ENCODE measurements around the gene POR. TPM values are rescaled to one million over a fixed set of nuclear protein-coding genes. Genes with fewer than 3 reads are reported as not detected.

The POR gene
- total and polyA plus RNA-seq, 2 of the 13 experiments (the other 11 are each of a cell fraction or from before 2014, with no cell fraction given) = 145 to 266 TPM

- TF ChIP-seq, protein P1, sequence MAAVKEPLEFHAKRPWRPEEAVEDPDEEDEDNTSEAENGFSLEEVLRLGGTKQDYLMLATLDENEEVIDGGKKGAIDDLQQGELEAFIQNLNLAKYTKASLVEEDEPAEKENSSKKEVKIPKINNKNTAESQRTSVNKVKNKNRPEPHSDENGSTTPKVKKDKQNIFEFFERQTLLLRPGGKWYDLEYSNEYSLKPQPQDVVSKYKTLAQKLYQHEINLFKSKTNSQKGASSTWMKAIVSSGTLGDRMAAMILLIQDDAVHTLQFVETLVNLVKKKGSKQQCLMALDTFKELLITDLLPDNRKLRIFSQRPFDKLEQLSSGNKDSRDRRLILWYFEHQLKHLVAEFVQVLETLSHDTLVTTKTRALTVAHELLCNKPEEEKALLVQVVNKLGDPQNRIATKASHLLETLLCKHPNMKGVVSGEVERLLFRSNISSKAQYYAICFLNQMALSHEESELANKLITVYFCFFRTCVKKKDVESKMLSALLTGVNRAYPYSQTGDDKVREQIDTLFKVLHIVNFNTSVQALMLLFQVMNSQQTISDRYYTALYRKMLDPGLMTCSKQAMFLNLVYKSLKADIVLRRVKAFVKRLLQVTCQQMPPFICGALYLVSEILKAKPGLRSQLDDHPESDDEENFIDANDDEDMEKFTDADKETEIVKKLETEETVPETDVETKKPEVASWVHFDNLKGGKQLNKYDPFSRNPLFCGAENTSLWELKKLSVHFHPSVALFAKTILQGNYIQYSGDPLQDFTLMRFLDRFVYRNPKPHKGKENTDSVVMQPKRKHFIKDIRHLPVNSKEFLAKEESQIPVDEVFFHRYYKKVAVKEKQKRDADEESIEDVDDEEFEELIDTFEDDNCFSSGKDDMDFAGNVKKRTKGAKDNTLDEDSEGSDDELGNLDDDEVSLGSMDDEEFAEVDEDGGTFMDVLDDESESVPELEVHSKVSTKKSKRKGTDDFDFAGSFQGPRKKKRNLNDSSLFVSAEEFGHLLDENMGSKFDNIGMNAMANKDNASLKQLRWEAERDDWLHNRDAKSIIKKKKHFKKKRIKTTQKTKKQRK (IDR thresholded peaks at IDR 0.05; ENCODE audit: low read length) = no peak
- TF ChIP-seq ZNF326 (CRISPR knock-in tag; IDR thresholded peaks at IDR 0.05; ENCODE audit: borderline replicate concordance) (no peak), ZNF160 (CRISPR knock-in tag; IDR thresholded peaks at IDR 0.05) (no peak), ZUFSP (CRISPR knock-in tag; IDR thresholded peaks at IDR 0.05; ENCODE audit: borderline replicate concordance) (no peak), NFYC (CRISPR knock-in tag; IDR thresholded peaks at IDR 0.05) (peak; percentile 13; the same call in 1 of the 2 replicates), HNF1B (CRISPR knock-in tag; IDR thresholded peaks at IDR 0.05) (no peak), CREB1 (IDR thresholded peaks at IDR 0.05) (no peak), CREB1 (CRISPR knock-in tag; IDR thresholded peaks at IDR 0.05) (peak; percentile 63), PRDM4 (CRISPR knock-in tag; IDR thresholded peaks at IDR 0.05; ENCODE audit: borderline replicate concordance) (no peak), ZFAT (CRISPR knock-in tag; conservative IDR thresholded peaks at IDR 0.05) (no peak)
- TF ChIP-seq, protein P2, sequence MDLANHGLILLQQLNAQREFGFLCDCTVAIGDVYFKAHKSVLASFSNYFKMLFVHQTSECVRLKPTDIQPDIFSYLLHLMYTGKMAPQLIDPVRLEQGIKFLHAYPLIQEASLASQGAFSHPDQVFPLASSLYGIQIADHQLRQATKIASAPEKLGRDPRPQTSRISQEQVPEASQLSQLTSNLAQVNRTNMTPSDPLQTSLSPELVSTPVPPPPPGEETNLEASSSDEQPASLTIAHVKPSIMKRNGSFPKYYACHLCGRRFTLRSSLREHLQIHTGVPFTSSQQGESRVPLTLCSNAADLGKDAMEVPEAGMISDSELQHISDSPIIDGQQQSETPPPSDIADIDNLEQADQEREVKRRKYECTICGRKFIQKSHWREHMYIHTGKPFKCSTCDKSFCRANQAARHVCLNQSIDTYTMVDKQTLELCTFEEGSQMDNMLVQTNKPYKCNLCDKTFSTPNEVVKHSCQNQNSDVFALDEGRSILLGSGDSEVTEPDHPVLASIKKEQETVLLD (CRISPR knock-in tag; IDR thresholded peaks at IDR 0.05; ENCODE audit: low read depth) = no peak
- TF ChIP-seq, protein P3, sequence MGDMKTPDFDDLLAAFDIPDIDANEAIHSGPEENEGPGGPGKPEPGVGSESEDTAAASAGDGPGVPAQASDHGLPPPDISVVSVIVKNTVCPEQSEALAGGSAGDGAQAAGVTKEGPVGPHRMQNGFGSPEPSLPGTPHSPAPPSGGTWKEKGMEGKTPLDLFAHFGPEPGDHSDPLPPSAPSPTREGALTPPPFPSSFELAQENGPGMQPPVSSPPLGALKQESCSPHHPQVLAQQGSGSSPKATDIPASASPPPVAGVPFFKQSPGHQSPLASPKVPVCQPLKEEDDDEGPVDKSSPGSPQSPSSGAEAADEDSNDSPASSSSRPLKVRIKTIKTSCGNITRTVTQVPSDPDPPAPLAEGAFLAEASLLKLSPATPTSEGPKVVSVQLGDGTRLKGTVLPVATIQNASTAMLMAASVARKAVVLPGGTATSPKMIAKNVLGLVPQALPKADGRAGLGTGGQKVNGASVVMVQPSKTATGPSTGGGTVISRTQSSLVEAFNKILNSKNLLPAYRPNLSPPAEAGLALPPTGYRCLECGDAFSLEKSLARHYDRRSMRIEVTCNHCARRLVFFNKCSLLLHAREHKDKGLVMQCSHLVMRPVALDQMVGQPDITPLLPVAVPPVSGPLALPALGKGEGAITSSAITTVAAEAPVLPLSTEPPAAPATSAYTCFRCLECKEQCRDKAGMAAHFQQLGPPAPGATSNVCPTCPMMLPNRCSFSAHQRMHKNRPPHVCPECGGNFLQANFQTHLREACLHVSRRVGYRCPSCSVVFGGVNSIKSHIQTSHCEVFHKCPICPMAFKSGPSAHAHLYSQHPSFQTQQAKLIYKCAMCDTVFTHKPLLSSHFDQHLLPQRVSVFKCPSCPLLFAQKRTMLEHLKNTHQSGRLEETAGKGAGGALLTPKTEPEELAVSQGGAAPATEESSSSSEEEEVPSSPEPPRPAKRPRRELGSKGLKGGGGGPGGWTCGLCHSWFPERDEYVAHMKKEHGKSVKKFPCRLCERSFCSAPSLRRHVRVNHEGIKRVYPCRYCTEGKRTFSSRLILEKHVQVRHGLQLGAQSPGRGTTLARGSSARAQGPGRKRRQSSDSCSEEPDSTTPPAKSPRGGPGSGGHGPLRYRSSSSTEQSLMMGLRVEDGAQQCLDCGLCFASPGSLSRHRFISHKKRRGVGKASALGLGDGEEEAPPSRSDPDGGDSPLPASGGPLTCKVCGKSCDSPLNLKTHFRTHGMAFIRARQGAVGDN (CRISPR knock-in tag; IDR thresholded peaks at IDR 0.05) = peak; percentile 38
Measured at GRCh38 chr7:75945297-75946168, 30.6 kb downstream of the POR start (continued).
